ENCODE data around the gene CCDC148. TPM values are rescaled to one million over a fixed set of nuclear protein-coding genes. Genes with fewer than 3 reads are reported as not detected.
A peak's percentile ranks its signal among the peaks of the same experiment; 100 is the strongest.
"Not testable (repeated sequence)": the region's sequence is repeated elsewhere in the genome, so short reads cannot be mapped to it uniquely, and the experiment has no call there.

CCDC148 gene
- total RNA-seq, 1 donor from 2014 or later = 0.78 TPM

GRCh38 chr2:158457826-158458616 lies 1.5 kb upstream of the CCDC148 start:
- ATAC-seq (peak; percentile 68), DNase-seq (ENCODE audit: missing footprints) (peak; percentile 87)
- intact Hi-C loops (cut with DNase I) = loop anchor here (2.0 to 10.0 kb wide), 7 partner anchors 79 to 413 kb away; no protein-coding TSS in a partner anchor

DNA sequence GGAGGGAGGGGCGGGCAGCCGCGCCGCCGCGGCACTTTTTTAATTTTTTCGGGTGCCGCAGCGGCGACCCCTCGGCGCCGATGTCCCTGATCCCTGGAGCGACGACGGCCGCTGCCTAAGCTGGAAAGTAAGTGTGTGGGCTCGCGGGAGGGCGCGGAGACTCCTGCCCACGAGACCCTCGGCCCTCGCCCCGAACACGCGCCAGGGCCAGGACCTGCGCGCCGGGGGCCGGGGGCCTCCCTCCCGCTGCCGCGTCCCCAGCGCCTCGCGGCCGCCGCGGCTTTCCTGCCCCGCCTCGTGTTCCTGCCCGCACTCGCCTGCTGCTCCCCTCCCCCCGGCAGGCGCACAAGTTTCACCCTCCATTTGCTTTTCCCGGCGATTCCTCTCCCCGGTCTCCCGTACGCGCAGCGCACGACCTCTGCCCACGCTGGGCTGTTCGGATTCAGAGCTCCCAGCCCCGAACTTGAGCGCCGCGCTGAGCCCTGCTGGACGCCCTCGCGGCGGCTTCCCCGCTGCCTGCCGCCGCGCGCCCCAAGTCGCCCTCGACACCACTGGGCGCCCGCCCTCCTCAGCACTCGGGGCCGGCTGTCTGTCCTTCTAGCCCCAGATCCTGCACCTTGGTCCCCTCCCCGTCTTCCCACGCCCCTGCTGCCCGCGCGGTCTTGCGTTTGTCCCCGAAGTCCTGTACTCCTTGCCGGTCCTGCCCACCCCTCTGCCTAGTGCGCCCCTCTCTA lies 706 bp upstream of the CCDC148 start:
- peak; percentile 83 for DNase-seq (ENCODE audit: missing footprints)
- ATAC-seq = peak; percentile 51
- intact Hi-C loops (cut with DNase I) = loop anchor here (2.0 to 10.0 kb wide), 7 partner anchors 80 to 412 kb away; no protein-coding TSS in a partner anchor

DNA sequence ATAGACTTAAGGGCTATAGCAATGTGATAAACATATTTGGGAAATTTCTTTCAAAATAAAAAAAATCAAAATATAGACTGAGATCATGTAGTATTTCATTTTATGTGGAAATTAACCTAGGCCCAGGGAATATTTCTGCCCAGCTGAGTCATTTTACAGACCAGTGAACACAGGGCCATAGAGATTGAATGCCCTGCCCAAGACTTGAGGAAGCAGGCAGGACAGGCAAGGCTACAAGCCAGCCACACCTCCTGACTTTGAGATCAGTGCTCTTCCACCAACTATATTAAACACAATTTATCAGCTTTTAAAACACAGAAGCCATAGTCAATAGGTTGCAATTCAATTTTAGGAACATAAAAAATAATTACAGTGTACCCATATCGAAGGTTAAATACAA lies 12.9 kb downstream of the CCDC148 start:
- DNase-seq (ENCODE audit: missing footprints) (no peak), ATAC-seq (no peak)
- intact Hi-C loops (cut with DNase I) = no loop called here

DNA sequence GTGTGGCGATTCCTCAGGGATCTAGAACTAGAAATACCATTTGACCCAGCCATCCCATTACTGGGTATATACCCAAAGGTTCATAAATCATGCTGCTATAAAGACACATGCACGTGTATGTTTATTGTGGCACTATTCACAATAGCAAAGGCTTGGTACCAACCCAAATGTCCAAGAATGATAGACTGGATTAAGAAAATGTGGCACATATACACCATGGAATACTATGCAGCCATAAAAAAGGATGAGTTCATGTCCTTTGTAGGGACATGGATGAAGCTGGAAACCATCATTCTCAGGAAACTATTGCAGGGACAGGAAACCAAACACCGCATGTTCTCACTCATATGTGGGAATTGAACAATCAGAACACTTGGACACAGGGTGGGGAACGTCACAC lies 17.5 kb downstream of the CCDC148 start:
- ATAC-seq; DNase-seq (ENCODE audit: missing footprints); intact Hi-C loops (cut with DNase I): not testable (repeated sequence)

DNA sequence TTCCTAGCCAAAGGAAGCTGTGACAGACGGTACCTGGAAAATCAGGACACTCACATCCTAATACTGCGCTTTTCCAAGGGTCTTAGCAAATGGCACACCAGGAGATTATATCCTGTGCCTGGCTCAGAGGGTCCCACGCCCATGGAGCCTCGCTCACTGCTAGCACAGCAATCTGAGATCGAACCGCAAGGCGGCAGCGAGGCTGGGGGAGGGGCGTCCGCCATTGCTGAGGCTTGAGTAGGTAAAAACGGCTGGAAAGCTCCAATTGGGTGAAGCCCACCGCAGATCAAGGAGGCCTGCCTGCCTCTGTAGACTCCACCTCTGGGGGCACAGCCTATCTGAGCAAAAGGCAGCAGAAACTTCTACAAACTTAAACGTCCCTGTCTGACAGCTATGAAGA lies 22.8 kb downstream of the CCDC148 start:
- DNase-seq (ENCODE audit: missing footprints); ATAC-seq; intact Hi-C loops (cut with DNase I): not testable (repeated sequence)

DNA sequence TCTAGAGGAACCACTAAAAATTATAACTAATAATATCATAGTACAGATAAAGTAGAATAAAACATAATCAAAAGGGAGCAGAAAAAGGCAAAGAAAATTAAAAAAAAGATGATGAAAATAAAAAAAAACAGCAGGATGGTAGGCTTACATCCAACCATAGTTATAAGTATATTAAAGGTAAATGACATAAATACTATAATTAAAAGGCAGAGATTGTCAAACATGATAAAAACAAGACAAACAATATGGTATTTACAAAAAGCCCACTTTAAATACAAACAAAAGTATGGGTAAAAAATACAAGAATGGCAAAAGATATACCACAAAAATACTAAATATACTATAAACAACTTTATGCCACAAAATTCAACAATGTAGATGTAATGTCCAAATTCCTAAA lies 24.4 kb downstream of the CCDC148 start:
- ATAC-seq = no peak
- intact Hi-C loops (cut with DNase I) = no loop called here

DNA sequence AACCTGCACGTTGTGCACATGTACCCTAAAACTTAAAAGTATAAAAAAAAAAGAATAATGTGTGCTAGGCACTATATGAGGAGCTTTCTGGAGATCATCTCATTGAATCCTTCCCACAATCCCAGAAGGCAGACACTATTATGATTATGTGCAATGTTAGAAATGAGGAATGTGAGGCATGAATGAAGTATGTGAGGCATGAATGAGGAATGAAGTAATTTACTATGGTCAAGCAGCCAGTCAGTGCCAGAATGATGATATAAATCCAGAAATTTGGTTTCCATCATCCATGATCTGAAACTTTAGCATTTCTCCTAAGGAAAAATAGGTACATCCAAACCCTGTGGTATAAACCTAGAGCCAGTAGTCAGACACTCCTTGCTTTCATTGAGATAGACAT lies 42.0 kb downstream of the CCDC148 start:
- DNase-seq (ENCODE audit: missing footprints) (no peak), ATAC-seq (no peak)
- intact Hi-C loops (cut with DNase I) = no loop called here

More for the DNA sequence above, 24.4 kb downstream of the CCDC148 start:
- DNase-seq (ENCODE audit: missing footprints) = no peak

DNA sequence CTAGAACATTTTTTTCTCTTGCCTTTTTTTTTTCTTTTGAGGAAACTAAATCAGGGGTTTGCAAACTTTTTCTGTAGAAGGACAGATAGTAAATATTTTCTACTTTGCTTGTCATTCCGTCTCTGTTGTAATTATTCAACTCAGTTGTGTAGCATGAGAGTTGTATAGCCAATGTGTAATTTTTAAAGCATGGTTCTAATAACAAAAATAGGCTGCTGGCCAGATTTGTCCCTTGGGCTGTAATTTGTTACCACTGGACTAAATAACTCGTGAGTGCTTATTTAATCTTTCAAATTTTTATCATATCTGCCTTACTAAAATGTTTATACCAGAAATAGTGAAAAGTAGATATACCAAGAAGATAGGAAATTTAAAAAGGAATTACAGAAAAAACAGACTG lies 43.0 kb downstream of the CCDC148 start:
- DNase-seq (ENCODE audit: missing footprints) = no peak
- intact Hi-C loops (cut with DNase I) = no loop called here
- ATAC-seq = no peak

DNA sequence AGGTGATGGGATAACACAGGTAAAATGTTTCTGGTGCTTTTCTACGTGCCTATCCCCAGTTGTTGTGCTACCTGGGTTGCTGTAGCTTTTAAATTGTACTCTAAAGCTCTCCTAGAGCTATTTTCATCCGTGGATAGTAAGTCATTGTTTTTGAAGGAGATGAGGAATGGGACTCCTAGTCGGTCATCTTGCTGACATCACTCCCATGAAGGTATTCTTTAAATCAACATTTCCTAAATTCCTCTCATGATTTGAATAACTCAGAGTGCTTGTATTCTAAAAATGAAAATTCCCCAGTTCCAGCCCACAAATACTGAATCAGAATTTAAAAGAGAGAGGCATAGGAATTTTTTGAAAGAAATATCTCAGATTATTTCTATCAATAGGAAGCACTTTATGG lies 44.3 kb downstream of the CCDC148 start:
- intact Hi-C loops (cut with DNase I) = no loop called here
- DNase-seq (ENCODE audit: missing footprints) = no peak
- ATAC-seq = no peak

DNA sequence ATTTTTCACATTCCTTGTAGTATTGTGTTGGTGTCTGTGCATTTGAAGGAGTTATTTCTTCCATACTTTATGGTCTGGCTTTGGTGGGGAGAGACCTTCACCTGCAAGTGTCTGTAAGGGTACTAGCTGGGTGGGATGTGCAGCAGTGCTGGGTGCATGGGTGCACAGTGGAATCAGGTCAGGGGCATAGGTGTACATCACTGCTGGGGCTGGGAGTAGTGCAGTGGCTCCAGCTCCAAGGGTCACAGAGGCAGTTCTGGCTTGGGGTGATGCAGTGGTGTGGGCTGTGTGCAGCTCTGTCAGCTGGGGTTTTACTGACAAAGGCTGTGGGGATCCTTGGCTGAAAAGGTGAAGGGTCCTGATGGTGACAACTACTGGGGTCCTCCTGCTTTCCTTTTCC lies 44.8 kb downstream of the CCDC148 start:
- no peak for ATAC-seq

DNA sequence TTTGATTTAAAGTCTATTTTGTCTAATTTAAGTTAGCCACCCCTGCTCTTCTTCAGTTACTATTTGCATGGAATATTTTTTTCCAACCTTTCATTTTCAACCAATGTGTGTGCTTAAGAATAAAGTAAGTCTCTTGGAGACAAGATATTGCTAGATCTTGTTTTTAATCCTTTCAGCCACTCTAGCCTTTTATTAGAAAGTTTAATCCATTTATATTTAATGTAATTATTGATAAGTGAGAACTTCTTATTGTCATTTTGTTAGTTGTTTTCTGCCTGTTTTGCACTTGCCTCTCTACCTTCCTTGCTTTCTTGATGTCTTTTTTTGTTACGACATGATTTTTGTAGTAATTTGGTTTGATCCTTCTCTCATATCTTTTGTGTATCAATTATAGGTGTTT lies 46.4 kb downstream of the CCDC148 start:
- DNase-seq (ENCODE audit: missing footprints) (no peak), ATAC-seq (no peak)
- intact Hi-C loops (cut with DNase I) = no loop called here

More for the DNA sequence above, 44.8 kb downstream of the CCDC148 start:
- intact Hi-C loops (cut with DNase I) = no loop called here
- DNase-seq (ENCODE audit: missing footprints) = no peak

- DNase-seq (ENCODE audit: missing footprints) (no peak), ATAC-seq (no peak)
- intact Hi-C loops (cut with DNase I) = no loop called here
These were observed 49.5 kb downstream of the CCDC148 start for GRCh38 chr2:158407031-158407430.

DNA sequence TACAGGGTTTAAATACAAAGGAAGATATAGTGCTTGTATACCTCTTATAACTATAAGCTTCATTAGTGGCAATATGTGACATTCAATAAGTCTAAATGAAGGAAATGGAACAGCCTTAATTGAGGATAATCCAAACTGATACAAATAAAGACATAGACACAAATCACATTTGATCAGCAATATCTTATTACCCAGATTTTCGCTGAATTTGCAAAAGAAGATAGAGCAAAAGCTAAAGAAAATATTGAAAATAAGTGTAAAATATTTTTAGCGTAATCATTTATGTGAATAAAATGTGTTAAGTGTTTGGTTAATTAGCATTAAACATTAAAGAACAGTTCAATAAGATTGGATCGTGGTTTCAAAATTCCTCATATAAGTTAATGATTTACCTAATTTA lies 51.2 kb downstream of the CCDC148 start:
- intact Hi-C loops (cut with DNase I) = no loop called here

GRCh38 chr2:158403237-158403636 lies 53.3 kb downstream of the CCDC148 start:
- DNase-seq (ENCODE audit: missing footprints) (no peak), ATAC-seq (no peak)
- intact Hi-C loops (cut with DNase I) = no loop called here

More for the DNA sequence above, 51.2 kb downstream of the CCDC148 start:
- ATAC-seq (no peak), DNase-seq (ENCODE audit: missing footprints) (no peak)

- DNase-seq (ENCODE audit: missing footprints) (no peak), ATAC-seq (no peak)
- intact Hi-C loops (cut with DNase I) = no loop called here
These were observed 53.9 kb downstream of the CCDC148 start for GRCh38 chr2:158402665-158403064.

GRCh38 chr2:158395166-158395565 lies 61.4 kb downstream of the CCDC148 start:
- intact Hi-C loops (cut with DNase I) = no loop called here
- DNase-seq (ENCODE audit: missing footprints) (no peak), ATAC-seq (no peak)

- no peak for ATAC-seq
- no peak for DNase-seq (ENCODE audit: missing footprints)
- intact Hi-C loops (cut with DNase I) = no loop called here
These were observed 62.1 kb downstream of the CCDC148 start for GRCh38 chr2:158394453-158394852.

- intact Hi-C loops (cut with DNase I) = no loop called here
- no peak for ATAC-seq
- DNase-seq (ENCODE audit: missing footprints) = no peak
These were observed 62.7 kb downstream of the CCDC148 start for GRCh38 chr2:158393886-158394285.

DNA sequence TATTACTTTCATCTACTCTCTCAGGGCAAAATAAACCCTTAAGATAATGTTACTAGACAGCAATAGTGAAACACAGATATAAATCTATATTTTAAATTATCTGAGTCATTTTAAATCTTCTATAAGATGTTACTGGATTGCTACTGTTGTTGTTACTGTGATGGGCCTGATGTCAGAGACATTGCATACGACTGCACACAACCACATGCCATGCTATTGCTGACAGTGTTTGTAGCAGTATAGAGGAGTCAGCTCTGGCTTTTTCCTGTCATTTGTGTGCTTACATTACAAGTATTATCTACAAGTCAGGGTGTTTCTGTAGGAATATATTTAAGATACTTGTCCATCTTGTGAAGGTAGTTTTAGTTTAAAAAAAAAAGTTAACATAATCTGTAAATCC lies 63.9 kb downstream of the CCDC148 start:
- DNase-seq (ENCODE audit: missing footprints) (no peak), ATAC-seq (no peak)
- intact Hi-C loops (cut with DNase I) = no loop called here

DNA sequence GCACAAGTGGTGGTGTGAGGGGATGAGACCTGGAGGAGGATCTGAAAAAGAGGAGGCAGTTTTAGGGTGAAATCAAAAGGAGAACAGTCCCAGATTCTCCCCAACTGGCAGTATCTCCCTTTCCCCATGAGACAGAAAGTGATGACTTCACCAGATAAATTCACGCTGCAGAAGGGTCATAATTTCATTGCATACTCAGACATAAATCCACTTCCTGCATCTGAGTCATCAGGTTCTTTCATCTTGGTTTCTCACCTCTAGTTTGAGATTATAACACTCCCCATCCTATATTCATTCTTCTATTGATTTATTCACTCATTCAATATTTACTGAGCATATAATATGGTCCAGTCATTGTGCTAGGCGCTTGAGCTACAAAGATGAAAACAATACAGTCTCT lies 64.7 kb downstream of the CCDC148 start:
- intact Hi-C loops (cut with DNase I) = no loop called here
- ATAC-seq (no peak), DNase-seq (ENCODE audit: missing footprints) (no peak)
